Stomach (tissue), 9 donors: Measurements from ENCODE around the gene P4HB. TPM values are rescaled to one million over a fixed set of nuclear protein-coding genes. Genes with fewer than 3 reads are reported as not detected.
"Not testable (repeated sequence)": the region's sequence is repeated elsewhere in the genome, so short reads cannot be mapped to it uniquely, and the experiment has no call there.

ENCODE experiments used
- DNase-seq, 2 donors: peaks; one replicate each; pipeline versions ENCODE4 v3.0.0 to v3.0.0-alpha.2; 2013 to 2019
- H3K27ac ChIP-seq, 5 donors: fragments of 200-600 bp in 4 of 5; sonication (generic) in 4 of 5; one replicate each; pipeline ENCODE4 v1.5.1; 2013 to 2019; ENCODE audit warnings: mild to moderate bottlenecking in 1 of 5, moderate library complexity in 1 of 5
- H3K27me3 ChIP-seq, 3 donors: fragments of 200-600 bp; sonication (generic); one replicate each; pipeline ENCODE4 v1.5.1; 2017 to 2019; ENCODE audit warnings: mixed run types in 1 of 3
- H3K36me3 ChIP-seq, 4 donors: fragments of 200-600 bp; sonication (generic); 1 replicate in 3 of 4; 2 replicates in 1 of 4; pipeline ENCODE4 v1.5.1; 2016 to 2019
- H3K4me1 ChIP-seq, 4 donors: fragments of 200-600 bp; sonication (generic); one replicate each; pipeline ENCODE4 v1.5.1; 2016 to 2019
- H3K4me3 ChIP-seq, 4 donors: fragments of 200-600 bp; sonication (generic) in 3 of 4; one replicate each; pipeline ENCODE4 v1.5.1; 2016 to 2019; ENCODE audit warnings: mild to moderate bottlenecking in 1 of 4
- H3K9me3 ChIP-seq, 4 donors: fragments of 200-600 bp; sonication (generic); one replicate each; pipeline ENCODE4 v1.5.1; 2016 to 2019
- EP300 ChIP-seq: sonication (generic); formaldehyde crosslinking; IDR thresholded peaks from one replicate; pipeline ENCODE4 v1.6.1; 2017; ENCODE audit warnings: antibody characterized with exemption
- POLR2A ChIP-seq, 4 donors: fragments of 450-650 bp; IDR thresholded peaks; one replicate each; pipeline ENCODE4 v1.6.1; 2016; ENCODE audit warnings: antibody characterized with exemption in 4 of 4, control low read depth in 2 of 4, mild to moderate bottlenecking in 1 of 4, moderate library complexity in 1 of 4
- POLR2AphosphoS5 ChIP-seq, 3 donors: sonication (generic); formaldehyde crosslinking; IDR thresholded peaks; one replicate each; pipeline ENCODE4 v1.6.1; 2016; ENCODE audit warnings: antibody characterized with exemption in 3 of 3
- WGBS, 5 donors: extraction: QIAGEN DNeasy Blood & Tissue Kit in 3 of 5; methylation state at CpG; one replicate each; pipeline versions ENCODE4 v1.1.5 to v1.1.7; 2013 to 2018; 5-methylcytosine and 5-hydroxymethylcytosine counted together
- intact Hi-C: fragments of 100-400 bp; cut with DNase I; formaldehyde crosslinking; loops from one replicate; pipeline ENCODE4 v1.15.1; 2023; ENCODE audit warnings: low total_unique reads
- polyA plus RNA-seq, 3 donors: library from polyadenylated mRNA; stranded (reverse); fragments of 200-250 nt; gene quantifications; one replicate each; pipeline ENCODE4 v1.2.3, GENCODE V29; 2013
- total RNA-seq, 5 donors: library from RNA; depleted of rRNA; stranded (reverse); fragments of >200 nt; gene quantifications; one replicate each; pipeline versions ENCODE4 v1.1.0 to v1.2.3, GENCODE V29; 2014 to 2016
- TF ChIP-seq, protein P1 (sequence below), 7 experiments: fragments of 450-650 bp in 4 of 7; fragments of 200-600 bp in 3 of 7; sonication (generic) in 3 of 7; IDR thresholded peaks; one replicate each; pipeline ENCODE4 v1.5.1; 2016 to 2019; ENCODE audit warnings: antibody characterized with exemption in 7 of 7, control low read depth in 2 of 7, mild to moderate bottlenecking in 1 of 7
- donor health status: healthy with polysubstance abuse.
- donor health status: Bipolar disorder and iron deficiency.
- donor health status: healthy.

P4HB gene
- total and polyA plus RNA-seq, 8 donors = 401 to 1,308 (median 619) TPM

DNA sequence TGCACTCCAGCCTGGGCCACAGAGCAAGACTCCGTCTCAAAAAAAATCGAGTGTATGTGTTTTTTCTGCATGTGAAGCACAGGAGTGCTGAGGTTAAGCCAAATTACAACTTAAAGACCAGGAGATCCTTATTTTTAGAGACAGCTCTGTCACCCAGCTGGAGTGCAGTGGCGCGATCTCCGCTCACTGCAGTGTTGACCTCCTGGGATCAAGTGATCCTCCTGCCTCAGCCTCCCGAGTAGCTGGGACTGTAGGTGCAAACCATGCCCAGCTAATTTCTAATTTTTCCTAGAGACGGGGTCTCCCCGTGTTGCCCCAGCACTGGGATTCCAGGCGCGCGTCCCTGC, 18.0 kb downstream of the P4HB start:
- no peak for DNase-seq
- Histone ChIP-seq H3K27me3 (no peaks in the 10 kb centered on the region), H3K36me3 (peaks cover 50 to 54% (median 50%) of the 10 kb centered on the region in 4 donors), H3K9me3 (no peaks in the 10 kb centered on the region), H3K4me1 (peaks cover 0 to 10% (median 3%) of the 10 kb centered on the region in 4 donors), H3K4me3 (no peak overlapping the region), H3K27ac (no peak overlapping the region)
- 87 to 92% (median 88%) methylated on average over 10 to 11 of the region's 11 CpGs for WGBS, 5 donors
- TF ChIP-seq, protein P1, sequence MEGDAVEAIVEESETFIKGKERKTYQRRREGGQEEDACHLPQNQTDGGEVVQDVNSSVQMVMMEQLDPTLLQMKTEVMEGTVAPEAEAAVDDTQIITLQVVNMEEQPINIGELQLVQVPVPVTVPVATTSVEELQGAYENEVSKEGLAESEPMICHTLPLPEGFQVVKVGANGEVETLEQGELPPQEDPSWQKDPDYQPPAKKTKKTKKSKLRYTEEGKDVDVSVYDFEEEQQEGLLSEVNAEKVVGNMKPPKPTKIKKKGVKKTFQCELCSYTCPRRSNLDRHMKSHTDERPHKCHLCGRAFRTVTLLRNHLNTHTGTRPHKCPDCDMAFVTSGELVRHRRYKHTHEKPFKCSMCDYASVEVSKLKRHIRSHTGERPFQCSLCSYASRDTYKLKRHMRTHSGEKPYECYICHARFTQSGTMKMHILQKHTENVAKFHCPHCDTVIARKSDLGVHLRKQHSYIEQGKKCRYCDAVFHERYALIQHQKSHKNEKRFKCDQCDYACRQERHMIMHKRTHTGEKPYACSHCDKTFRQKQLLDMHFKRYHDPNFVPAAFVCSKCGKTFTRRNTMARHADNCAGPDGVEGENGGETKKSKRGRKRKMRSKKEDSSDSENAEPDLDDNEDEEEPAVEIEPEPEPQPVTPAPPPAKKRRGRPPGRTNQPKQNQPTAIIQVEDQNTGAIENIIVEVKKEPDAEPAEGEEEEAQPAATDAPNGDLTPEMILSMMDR (IDR thresholded peaks at IDR 0.05) = no peak
- TF ChIP-seq EP300 (no peak), POLR2A (IDR thresholded peaks at IDR 0.05) (no peak), POLR2AphosphoS5 (IDR thresholded peaks at IDR 0.05) (no peak)
- intact Hi-C loops = no loop called here

DNA sequence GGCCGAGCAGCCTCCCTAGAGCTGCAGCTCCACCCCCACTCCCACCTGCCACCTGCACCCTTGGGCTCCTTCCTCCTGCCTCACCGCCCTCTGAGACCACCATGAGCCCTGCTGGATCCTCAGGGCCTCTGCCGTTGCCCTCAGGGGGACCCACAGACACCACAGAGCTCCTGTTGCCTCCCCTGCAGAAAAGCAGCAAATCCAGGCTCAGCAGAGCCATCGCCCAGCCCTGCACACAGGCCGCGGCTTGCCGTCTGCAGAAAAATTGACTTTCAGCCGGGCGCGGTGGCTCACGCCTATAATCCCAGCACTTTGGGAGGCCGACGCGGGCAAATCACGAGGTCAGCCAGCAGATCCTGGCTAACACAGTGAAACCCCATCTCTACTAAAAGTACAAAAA, 18.5 kb downstream of the P4HB start:
- no peak for DNase-seq
- Histone ChIP-seq H3K9me3 (no peaks in the 10 kb centered on the region), H3K4me3 (no peak overlapping the region), H3K36me3 (peaks cover 45 to 49% (median 46%) of the 10 kb centered on the region in 4 donors), H3K4me1 (peaks cover 0 to 10% (median 3%) of the 10 kb centered on the region in 4 donors), H3K27me3 (no peaks in the 10 kb centered on the region), H3K27ac (no peak overlapping the region)
- WGBS, 5 donors = 56 to 80% (median 67%) methylated on average over 15 of the region's 15 CpGs
- TF ChIP-seq EP300 = no peak
- TF ChIP-seq POLR2AphosphoS5 (IDR thresholded peaks at IDR 0.05) = no peak
- TF ChIP-seq, protein P1 (IDR thresholded peaks at IDR 0.05) = no peak
- TF ChIP-seq POLR2A (IDR thresholded peaks at IDR 0.05) = no peak
- intact Hi-C loops = no loop called here

DNA sequence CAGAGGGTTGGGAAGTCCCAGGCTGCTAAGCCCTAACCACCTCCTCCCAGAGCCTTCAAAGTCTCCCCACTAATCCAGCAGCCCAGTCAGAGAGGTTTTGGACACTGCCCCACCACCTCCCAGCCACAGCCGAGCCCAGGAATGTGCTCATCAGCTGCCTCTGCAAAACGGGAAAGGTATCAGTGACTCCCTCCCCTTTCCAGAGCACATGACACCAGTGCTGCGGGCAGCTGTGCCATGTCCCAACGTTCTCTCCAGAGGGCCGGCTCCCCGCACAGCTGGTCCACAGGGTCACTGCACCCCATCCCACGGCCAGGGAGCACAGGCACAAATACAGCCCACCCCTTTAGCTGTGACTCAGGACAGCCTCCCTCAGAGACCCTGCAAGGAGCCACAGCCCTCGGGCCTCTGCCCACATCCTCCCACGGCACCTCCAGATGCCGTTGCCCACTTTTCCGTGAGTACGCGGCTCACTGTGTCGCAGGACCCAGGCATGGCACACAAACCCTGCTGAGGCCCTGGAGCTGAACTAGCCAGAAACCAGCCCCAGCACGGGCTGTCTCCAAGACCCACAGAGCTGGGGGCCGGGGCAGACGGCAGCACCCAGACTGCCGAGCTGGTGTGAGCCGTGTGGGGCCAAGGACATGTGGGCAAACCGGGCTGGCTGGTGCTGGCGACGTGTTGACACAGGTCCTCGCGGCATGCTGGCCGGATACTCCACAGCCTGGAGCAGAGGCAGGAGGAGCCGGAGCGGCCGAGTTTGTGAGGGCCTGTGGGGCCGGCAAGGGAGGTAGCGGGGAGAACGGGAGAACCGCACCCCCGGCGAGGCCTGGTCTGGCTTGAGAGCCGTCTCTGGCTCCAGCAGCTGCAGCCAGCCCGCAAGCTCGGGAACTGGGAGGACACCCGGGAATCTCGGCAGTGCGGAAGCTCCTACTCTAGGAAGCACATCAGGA, 19.2 kb downstream of the P4HB start:
- no peak for TF ChIP-seq POLR2AphosphoS5 (IDR thresholded peaks at IDR 0.05)
- TF ChIP-seq, protein P1 (IDR thresholded peaks at IDR 0.05) = no peak
- no peaks in the 10 kb centered on the region for H3K9me3 ChIP-seq
- 46 to 63% (median 55%) methylated on average over 29 to 40 of the region's 40 CpGs for WGBS, 5 donors

DNA sequence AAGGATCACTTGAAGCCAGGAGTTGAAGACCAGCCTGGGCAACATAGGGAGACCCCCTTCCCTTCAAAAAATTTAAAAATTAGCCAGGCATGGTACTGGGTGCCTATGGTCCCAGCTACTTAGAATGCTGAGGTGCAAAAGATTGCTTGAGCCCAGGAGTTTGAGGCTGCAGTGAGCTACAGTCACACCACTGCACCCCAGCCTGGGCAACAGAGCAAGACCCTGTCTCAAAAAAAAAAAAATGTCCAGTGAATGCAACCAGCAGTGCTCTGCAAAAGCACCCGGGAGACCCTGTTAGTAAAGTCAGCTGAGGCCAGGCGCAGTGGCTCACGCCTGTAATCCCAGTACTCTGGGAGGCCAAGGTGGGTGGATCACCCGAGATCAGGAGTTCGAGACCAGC, 20.3 kb downstream of the P4HB start:
- DNase-seq, intact Hi-C loops: not testable (repeated sequence)
- WGBS, 5 donors = 92 to 98% (median 95%) methylated on average over 5 of the region's 5 CpGs

More for the DNA sequence above, 19.2 kb downstream of the P4HB start:
- Histone ChIP-seq H3K4me1 (peaks cover 0 to 10% (median 3%) of the 10 kb centered on the region in 4 donors), H3K4me3 (no peak overlapping the region), H3K27ac (no peak overlapping the region), H3K27me3 (no peaks in the 10 kb centered on the region), H3K36me3 (peaks cover 38 to 42% (median 38%) of the 10 kb centered on the region in 4 donors)
- intact Hi-C loops = no loop called here
- peak in 1 of 2 donors; percentile 66 for DNase-seq

DNA sequence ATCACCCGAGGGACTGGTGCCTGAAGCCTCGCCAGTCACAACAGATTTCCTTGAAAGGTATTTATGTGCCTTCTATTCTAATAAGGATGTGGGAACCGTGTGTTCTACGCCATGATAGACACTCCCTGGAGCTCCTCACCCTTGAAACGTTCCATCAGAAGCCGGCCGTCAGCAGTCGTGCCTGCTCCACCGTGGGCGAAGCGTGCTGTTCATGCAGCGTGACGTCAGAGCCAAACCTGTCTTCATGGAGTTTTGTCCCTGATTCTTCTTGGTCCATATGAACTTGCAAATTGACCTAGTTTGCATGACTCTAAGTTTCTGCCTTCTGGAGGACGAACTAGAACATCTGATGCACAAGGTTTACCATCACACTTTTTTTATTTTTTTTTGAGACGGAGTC, 21.0 kb downstream of the P4HB start:
- DNase-seq = no peak
- peaks cover 0 to 13% (median 4%) of the 10 kb centered on the region in 4 donors for H3K4me1 ChIP-seq
- TF ChIP-seq POLR2AphosphoS5 (IDR thresholded peaks at IDR 0.05) (no peak), POLR2A (IDR thresholded peaks at IDR 0.05) (no peak), EP300 (no peak)
- TF ChIP-seq, protein P1 (IDR thresholded peaks at IDR 0.05) = no peak
- no peaks in the 10 kb centered on the region for H3K27me3 ChIP-seq
- no peaks in the 10 kb centered on the region for H3K9me3 ChIP-seq
- intact Hi-C loops = no loop called here
- 73 to 78% (median 76%) methylated on average over 11 to 15 of the region's 15 CpGs for WGBS, 5 donors
- peaks cover 20 to 24% (median 20%) of the 10 kb centered on the region in 4 donors for H3K36me3 ChIP-seq
- no peak overlapping the region for H3K27ac ChIP-seq
- no peak overlapping the region for H3K4me3 ChIP-seq

More for the DNA sequence above, 20.3 kb downstream of the P4HB start:
- not testable (repeated sequence) for H3K27me3 ChIP-seq, H3K27ac ChIP-seq, H3K9me3 ChIP-seq, H3K4me3 ChIP-seq
- peaks cover 27 to 31% (median 28%) of the 10 kb centered on the region in 4 donors for H3K36me3 ChIP-seq
- H3K4me1 ChIP-seq = peaks cover 0 to 10% (median 3%) of the 10 kb centered on the region in 4 donors
